ENCODE results near the gene OR51E1. TPM values are rescaled to one million over a fixed set of nuclear protein-coding genes. Genes with fewer than 3 reads are reported as not detected.

OR51E1 gene
- total and polyA plus RNA-seq, 9 of the 15 experiments (the other 6 are each of a cell fraction or from before 2014, with no cell fraction given) = 0.03 to 0.04 TPM; not detected in 7

- no peak for TF ChIP-seq RUNX1 (IDR thresholded peaks at IDR 0.05; ENCODE audit: low read depth)
- TF ChIP-seq CREB5 (CRISPR knock-in tag; IDR thresholded peaks at IDR 0.05) = no peak
- TF ChIP-seq ZNF124 (CRISPR knock-in tag; IDR thresholded peaks at IDR 0.05) = no peak
- TF ChIP-seq ZNF197 (CRISPR knock-in tag; IDR thresholded peaks at IDR 0.05; ENCODE audit: low read depth) = no peak
- in situ Hi-C loops (cut with MboI) = loop anchor here (25.0 kb wide), 1 partner anchor 1693 kb away; no protein-coding TSS in a partner anchor
- Histone ChIP-seq H3K27me3 (ENCODE audit: control insufficient read depth in 2 of 2, insufficient read depth in 2 of 2, low read length in 2 of 2) (peaks cover 0 to 36% of the 10 kb centered on the region in 2 experiments; a peak in 2 of 5 replicates), H3K9me1 (ENCODE audit: control insufficient read depth, insufficient read depth, low read length) (no peaks in the 10 kb centered on the region), H3K36me3 (ENCODE audit: control insufficient read depth, insufficient read depth, low read length) (no peaks in the 10 kb centered on the region), H3K27ac (ENCODE audit: extremely low read depth, low read depth, low read length) (no peak overlapping the region), H2AFZ (ENCODE audit: low read depth, low read length) (no peak overlapping the region; the same call in 1 of the 2 replicates), H4K20me1 (replicated peaks; ENCODE audit: control insufficient read depth, insufficient read depth, low read length) (no peaks in the 10 kb centered on the region), H3K9me3 (replicated peaks; ENCODE audit: control insufficient read depth, insufficient read depth, low read depth, low read length) (no peaks in the 10 kb centered on the region), H3K4me3 (no peak overlapping the region), H3K79me2 (ENCODE audit: control insufficient read depth, insufficient read depth, low read length) (no peaks in the 10 kb centered on the region), H3K9ac (ENCODE audit: insufficient read depth in 1 of 2, low read depth in 2 of 2, low read length in 2 of 2) (no peak overlapping the region), H3K4me2 (ENCODE audit: insufficient read depth, low read length) (no peak overlapping the region), H3K4me1 (replicated peaks in 1 of 2; ENCODE audit: control insufficient read depth in 2 of 2, insufficient read depth in 2 of 2, low read length in 2 of 2) (peaks cover 0 to 4% of the 10 kb centered on the region in 2 experiments; a peak in 2 of 5 replicates)
- BruUV-seq (replicated peaks) = no TSS peak
- ATAC-seq = no peak
- POLR2A ChIA-PET = no interaction called here
- 0% methylated on average over 4 of the region's 4 CpGs for WGBS (ENCODE audit: insufficient coverage, low coverage, missing lambda C conversion rate)
- no peak for DNase-seq (ENCODE audit: extremely low read depth in 1 of 4, low spot score in 3 of 4)
- no peak for FAIRE-seq
- CTCF ChIA-PET (ENCODE audit: low intra/inter-chr PET ratio) = no interaction called here
- intact Hi-C loops (cut with micrococcal nuclease) = no loop called here
Measured at GRCh38 chr11:4644233-4644632, 451 bp downstream of the OR51E1 start.

GRCh38 chr11:4645974-4646373 lies 2.2 kb downstream of the OR51E1 start:
- no peak overlapping the region for H3K9ac ChIP-seq (ENCODE audit: insufficient read depth in 1 of 2, low read depth in 2 of 2, low read length in 2 of 2)
- CTCF ChIA-PET (ENCODE audit: low intra/inter-chr PET ratio) = no interaction called here
- no peak for DNase-seq (ENCODE audit: extremely low read depth in 1 of 4, low spot score in 3 of 4)
- no peak for ATAC-seq
- H3K9me1 ChIP-seq (ENCODE audit: control insufficient read depth, insufficient read depth, low read length) = no peaks in the 10 kb centered on the region
- intact Hi-C loops (cut with micrococcal nuclease) = no loop called here
- 4% methylated on average over 2 of the region's 2 CpGs for WGBS (ENCODE audit: insufficient coverage, low coverage, missing lambda C conversion rate)
- H3K79me2 ChIP-seq (ENCODE audit: control insufficient read depth, insufficient read depth, low read length) = no peaks in the 10 kb centered on the region
- H3K4me2 ChIP-seq (ENCODE audit: insufficient read depth, low read length) = no peak overlapping the region
- POLR2A ChIA-PET = no interaction called here
- no peak overlapping the region for H3K27ac ChIP-seq (ENCODE audit: extremely low read depth, low read depth, low read length)
- H2AFZ ChIP-seq (ENCODE audit: low read depth, low read length) = no peak overlapping the region
- no TSS peak for BruUV-seq (replicated peaks)
- H3K9me3 ChIP-seq (replicated peaks; ENCODE audit: control insufficient read depth, insufficient read depth, low read depth, low read length) = no peaks in the 10 kb centered on the region
- no peak overlapping the region for H3K4me3 ChIP-seq
- no peak for FAIRE-seq
- in situ Hi-C loops (cut with MboI) = loop anchor here (25.0 kb wide), 1 partner anchor 1691 kb away; no protein-coding TSS in a partner anchor
- peaks cover 0 to 25% of the 10 kb centered on the region in 2 experiments; a peak in 2 of 5 replicates for H3K27me3 ChIP-seq (ENCODE audit: control insufficient read depth in 2 of 2, insufficient read depth in 2 of 2, low read length in 2 of 2)
- H3K4me1 ChIP-seq (replicated peaks in 1 of 2; ENCODE audit: control insufficient read depth in 2 of 2, insufficient read depth in 2 of 2, low read length in 2 of 2) = peaks cover 0 to 4% of the 10 kb centered on the region in 2 experiments; a peak in 2 of 5 replicates
- H4K20me1 ChIP-seq (replicated peaks; ENCODE audit: control insufficient read depth, insufficient read depth, low read length) = no peaks in the 10 kb centered on the region
- H3K36me3 ChIP-seq (ENCODE audit: control insufficient read depth, insufficient read depth, low read length) = no peaks in the 10 kb centered on the region
- no peak for TF ChIP-seq ZNF551 (CRISPR knock-in tag; IDR thresholded peaks at IDR 0.05)
- TF ChIP-seq ZNF217 (CRISPR knock-in tag; IDR thresholded peaks at IDR 0.05) = no peak
- no peak for TF ChIP-seq KLF16 (IDR thresholded peaks at IDR 0.05)

All from K562 (cell line).